Astrocyte (in vitro differentiated cells and primary cell): Measurements from ENCODE around the gene CPT1A. TPM values are rescaled to one million over a fixed set of nuclear protein-coding genes. Genes with fewer than 3 reads are reported as not detected.

Experiments used
- DNase-seq: peaks from one replicate; pipeline ENCODE4 v3.0.0-alpha.2; 2010; ENCODE audit warnings: low read depth
- FAIRE-seq: peaks from 2 replicates; lab custom pipeline; 2011; peaks lifted over from hg19 to GRCh38; lab: Jason Lieb, UNC
- H2AFZ ChIP-seq: 2 replicates; pipeline ENCODE4 v1.6.0; 2012; ENCODE audit warnings: low read depth, low read length, inconsistent platforms
- H3K27ac ChIP-seq: 2 replicates; pipeline ENCODE4 v1.5.1; 2011; ENCODE audit warnings: low read depth, low read length, inconsistent platforms
- H3K27me3 ChIP-seq: 2 replicates; pipeline ENCODE4 v1.6.0; 2011; ENCODE audit warnings: low read length, inconsistent platforms; ENCODE audit not compliant: insufficient read depth
- H3K36me3 ChIP-seq: 2 replicates; pipeline ENCODE4 v1.5.1; 2011; ENCODE audit warnings: low read length, inconsistent platforms; ENCODE audit not compliant: insufficient read depth
- H3K4me1 ChIP-seq: 2 replicates; pipeline ENCODE4 v1.5.1; 2011; ENCODE audit warnings: low read length, inconsistent platforms; ENCODE audit not compliant: insufficient read depth
- H3K4me2 ChIP-seq: 2 replicates; pipeline ENCODE4 v1.6.0; 2012; ENCODE audit warnings: low read length, inconsistent platforms
- H3K4me3 ChIP-seq: 2 replicates; pipeline ENCODE4 v1.5.1; 2011; ENCODE audit warnings: low read depth, mild to moderate bottlenecking, low read length, inconsistent platforms; ENCODE audit not compliant: insufficient read depth
- H3K79me2 ChIP-seq: 2 replicates; pipeline ENCODE4 v1.6.0; 2012; ENCODE audit warnings: mild to moderate bottlenecking, low read length, inconsistent platforms; ENCODE audit not compliant: insufficient read depth
- H3K9ac ChIP-seq: 2 replicates; pipeline ENCODE4 v1.6.0; 2012; ENCODE audit warnings: mild to moderate bottlenecking, low read length, inconsistent platforms
- H3K9me3 ChIP-seq: 2 replicates; pipeline ENCODE4 v1.5.1; 2012; ENCODE audit warnings: low read depth, mild to moderate bottlenecking, low read length, inconsistent platforms; ENCODE audit not compliant: insufficient read depth
- H4K20me1 ChIP-seq: 2 replicates; pipeline ENCODE4 v1.6.0; 2012; ENCODE audit warnings: low read length, inconsistent platforms; ENCODE audit not compliant: insufficient read depth
- H3K27ac Mint-ChIP-seq: one replicate; pipeline ENCODE4 v1.8.0; 2021; ENCODE audit warnings: mild to moderate bottlenecking, mixed read lengths; ENCODE audit not compliant: unreplicated experiment
- H3K27me3 Mint-ChIP-seq: one replicate; pipeline ENCODE4 v1.8.0; 2021; ENCODE audit warnings: low read depth, mixed read lengths; ENCODE audit not compliant: unreplicated experiment
- H3K36me3 Mint-ChIP-seq: one replicate; pipeline ENCODE4 v1.8.0; 2021; ENCODE audit warnings: low read depth, mixed read lengths; ENCODE audit not compliant: unreplicated experiment
- H3K4me1 Mint-ChIP-seq: one replicate; pipeline ENCODE4 v1.8.0; 2021; ENCODE audit warnings: low read depth, mixed read lengths; ENCODE audit not compliant: unreplicated experiment
- H3K4me3 Mint-ChIP-seq: one replicate; pipeline ENCODE4 v1.8.0; 2021; ENCODE audit warnings: mild to moderate bottlenecking, moderate library complexity, mixed read lengths; ENCODE audit not compliant: unreplicated experiment
- H3K9me3 Mint-ChIP-seq: one replicate; pipeline ENCODE4 v1.8.0; 2021; ENCODE audit warnings: mild to moderate bottlenecking, mixed read lengths; ENCODE audit not compliant: unreplicated experiment
- CTCF ChIP-seq: IDR thresholded peaks from 2 replicates; pipeline ENCODE4 v1.5.1; 2011; ENCODE audit warnings: low read depth, mild to moderate bottlenecking, inconsistent platforms, low read length, moderate library complexity; ENCODE audit not compliant: insufficient read depth
- EZH2 ChIP-seq: IDR thresholded peaks from 2 replicates; pipeline ENCODE4 v1.6.1; 2012; ENCODE audit warnings: mild to moderate bottlenecking, low read length, inconsistent platforms; ENCODE audit not compliant: insufficient read depth
- total RNA-seq: library from RNA; stranded (reverse); gene quantifications from 2 replicates; pipeline ENCODE4 v1.2.1, GENCODE V29; 2021

Gene CPT1A
- total RNA-seq, 1 donor from 2014 or later = 2.3 TPM

- H2AFZ ChIP-seq = no peak overlapping the region
- H3K27ac ChIP-seq = no peak overlapping the region
- no peaks in the 10 kb centered on the region for H3K4me1 ChIP-seq
- no peaks in the 10 kb centered on the region for H3K36me3 ChIP-seq
- no peak for FAIRE-seq
- no peaks in the 10 kb centered on the region for H3K27me3 ChIP-seq
- H4K20me1 ChIP-seq = no peaks in the 10 kb centered on the region
- no peaks in the 10 kb centered on the region for H3K4me1 Mint-ChIP-seq
- no peak overlapping the region for H3K4me2 ChIP-seq
- no peaks in the 10 kb centered on the region for H3K9me3 Mint-ChIP-seq
- no peak overlapping the region for H3K9ac ChIP-seq
- no peak overlapping the region for H3K27ac Mint-ChIP-seq
- TF ChIP-seq CTCF (no peak), EZH2 (no peak)
- peaks cover 3% of the 10 kb centered on the region for H3K36me3 Mint-ChIP-seq
- no peaks in the 10 kb centered on the region for H3K79me2 ChIP-seq
- no peak overlapping the region for H3K4me3 Mint-ChIP-seq
- H3K9me3 ChIP-seq = no peaks in the 10 kb centered on the region
- peaks cover 37% of the 10 kb centered on the region for H3K27me3 Mint-ChIP-seq
- H3K4me3 ChIP-seq = no peak overlapping the region
- no peak for DNase-seq
These were observed 27.9 kb downstream of the CPT1A start for GRCh38 chr11:68813773-68814172.

DNA sequence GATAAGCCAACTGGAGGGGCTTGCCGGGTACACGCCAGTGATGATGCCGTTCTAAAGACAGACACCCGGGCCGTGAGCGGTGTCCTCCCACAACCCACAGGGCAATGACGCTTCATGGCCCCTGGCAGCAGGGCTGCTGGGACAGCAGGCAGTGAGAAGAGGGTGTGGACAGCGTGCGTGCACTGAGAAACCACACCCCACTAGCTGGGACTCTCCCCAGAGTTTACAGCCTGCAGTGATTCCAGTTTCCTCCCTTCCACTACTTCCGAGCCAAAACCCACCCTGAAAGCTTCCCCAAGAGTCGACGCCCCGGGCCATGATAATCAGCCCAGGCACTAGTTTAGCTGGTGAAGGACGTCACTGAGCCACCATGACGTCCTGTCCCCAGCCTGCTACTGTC is 29.2 kb downstream of the CPT1A start:
- Mint-ChIP-seq H3K27me3 (peaks cover 31% of the 10 kb centered on the region), H3K27ac (no peak overlapping the region), H3K36me3 (peaks cover 3% of the 10 kb centered on the region), H3K9me3 (no peaks in the 10 kb centered on the region), H3K4me1 (no peaks in the 10 kb centered on the region), H3K4me3 (no peak overlapping the region)
- no peak for TF ChIP-seq EZH2
- TF ChIP-seq CTCF = no peak
- no peak overlapping the region for H3K4me2 ChIP-seq
- no peaks in the 10 kb centered on the region for H3K36me3 ChIP-seq
- no peak for DNase-seq
- no peak overlapping the region for H3K9ac ChIP-seq
- no peak for FAIRE-seq
- no peak overlapping the region for H2AFZ ChIP-seq
- no peak overlapping the region for H3K4me3 ChIP-seq
- no peaks in the 10 kb centered on the region for H3K27me3 ChIP-seq
- peaks cover 2% of the 10 kb centered on the region for H3K4me1 ChIP-seq
- H4K20me1 ChIP-seq = no peaks in the 10 kb centered on the region
- no peaks in the 10 kb centered on the region for H3K9me3 ChIP-seq
- H3K27ac ChIP-seq = no peak overlapping the region
- H3K79me2 ChIP-seq = no peaks in the 10 kb centered on the region

DNA sequence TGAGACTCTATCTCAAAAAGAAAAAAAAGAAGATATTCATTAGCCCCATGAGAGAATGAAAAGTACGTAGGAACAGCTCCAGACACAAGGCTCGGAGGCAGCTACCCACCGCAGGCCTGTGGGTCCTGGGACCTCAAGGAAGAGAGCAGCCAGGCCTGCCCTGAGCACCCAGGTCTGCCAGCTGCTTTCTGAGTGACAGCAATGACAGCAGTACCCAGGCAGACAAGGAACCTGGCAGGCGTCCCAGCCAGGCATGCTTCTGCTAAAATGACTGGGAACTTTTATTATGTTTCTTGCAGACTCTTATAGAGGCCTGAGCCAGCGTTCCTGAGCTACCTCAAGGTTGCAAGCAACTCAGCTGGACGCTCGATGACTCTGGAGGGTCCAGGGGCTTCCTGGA is 31.6 kb downstream of the CPT1A start:
- no peak for DNase-seq
- H3K27ac Mint-ChIP-seq = no peak overlapping the region
- no peak for FAIRE-seq
- H3K9ac ChIP-seq = no peak overlapping the region
- H3K9me3 Mint-ChIP-seq = no peaks in the 10 kb centered on the region
- no peak overlapping the region for H3K4me3 ChIP-seq
- H3K4me1 Mint-ChIP-seq = no peaks in the 10 kb centered on the region
- H3K27me3 Mint-ChIP-seq = peaks cover 27% of the 10 kb centered on the region
- H3K79me2 ChIP-seq = no peaks in the 10 kb centered on the region
- no peak overlapping the region for H2AFZ ChIP-seq
- H3K9me3 ChIP-seq = no peaks in the 10 kb centered on the region
- TF ChIP-seq EZH2 = no peak
- no peak for TF ChIP-seq CTCF
- no peak overlapping the region for H3K4me2 ChIP-seq
- H3K27ac ChIP-seq = no peak overlapping the region
- peaks cover 3% of the 10 kb centered on the region for H3K36me3 Mint-ChIP-seq
- peaks cover 9% of the 10 kb centered on the region for H3K4me1 ChIP-seq
- no peaks in the 10 kb centered on the region for H3K36me3 ChIP-seq
- no peak overlapping the region for H3K4me3 Mint-ChIP-seq
- H4K20me1 ChIP-seq = no peaks in the 10 kb centered on the region
- no peaks in the 10 kb centered on the region for H3K27me3 ChIP-seq
